PC-9 (cell line): ENCODE measurements around the gene LRP1B. TPM values are rescaled to one million over a fixed set of nuclear protein-coding genes. Genes with fewer than 3 reads are reported as not detected.

ENCODE experiments used
- BruUV-seq: library from RNA; stranded (reverse); fragments of 400-500 nt; replicated peaks from 2 replicates; lab custom pipeline; 2021; lab: Mats Ljungman, UMichigan
- CTCF ChIA-PET: fragments of 300-600 bp; sonication (Branson Sonifier 250); formaldehyde crosslinking; loops from one replicate; lab custom pipeline; 2022; ENCODE audit warnings: antibody characterized with exemption; lab: Charles Lee
- POLR2A ChIA-PET: fragments of 300-600 bp; sonication (Branson Sonifier 250); formaldehyde crosslinking; loops from one replicate; lab custom pipeline; 2022; ENCODE audit warnings: antibody characterized with exemption; ENCODE audit not compliant: unreplicated experiment; lab: Charles Lee
- DNase-seq, 2 experiments: peaks; one replicate each; pipeline versions ENCODE4 v3.0.0 to v3.0.0-alpha.2; 2015 to 2022; ENCODE audit warnings: mixed read lengths in 1 of 2
- H2AFZ ChIP-seq: fragments of 200-600 bp; sonication (generic); 2 replicates; pipeline ENCODE4 v1.8.1; 2017; ENCODE audit warnings: antibody characterized with exemption
- H3F3A ChIP-seq: fragments of 200-600 bp; sonication (generic); 2 replicates; pipeline ENCODE4 v1.8.1; 2017; ENCODE audit warnings: antibody characterized with exemption, mild to moderate bottlenecking, low read depth; ENCODE audit not compliant: insufficient read depth
- H3K27ac ChIP-seq: fragments of 200-600 bp; sonication (generic); 2 replicates; pipeline ENCODE4 v1.6.1; 2016; ENCODE audit warnings: mixed run types
- H3K27me3 ChIP-seq: fragments of 200-600 bp; sonication (generic); 2 replicates; pipeline ENCODE4 v1.6.1; 2016; ENCODE audit warnings: low read depth, mixed run types; ENCODE audit not compliant: insufficient read depth
- H3K36me3 ChIP-seq: fragments of 200-600 bp; sonication (generic); 2 replicates; pipeline ENCODE4 v1.6.1; 2016; ENCODE audit warnings: low read depth, mixed run types
- H3K4me1 ChIP-seq: fragments of 200-600 bp; sonication (generic); replicated peaks from 2 replicates; pipeline ENCODE4 v1.6.1; 2016; ENCODE audit warnings: mixed run types; ENCODE audit not compliant: insufficient read depth
- H3K4me2 ChIP-seq: fragments of 200-600 bp; sonication (generic); 2 replicates; pipeline ENCODE4 v1.6.1; 2017; ENCODE audit warnings: mixed run types
- H3K4me3 ChIP-seq: fragments of 200-600 bp; sonication (generic); 2 replicates; pipeline ENCODE4 v1.6.1; 2016; ENCODE audit warnings: mixed run types
- H3K79me2 ChIP-seq: fragments of 200-600 bp; sonication (generic); 2 replicates; pipeline ENCODE4 v1.6.1; 2017; ENCODE audit warnings: low read depth, mixed run types
- H3K9me2 ChIP-seq: fragments of 200-600 bp; sonication (generic); 2 replicates; pipeline ENCODE4 v1.8.1; 2017; ENCODE audit warnings: mild to moderate bottlenecking; ENCODE audit not compliant: insufficient read depth
- H3K9me3 ChIP-seq: fragments of 200-600 bp; sonication (generic); 2 replicates; pipeline ENCODE4 v1.8.1; 2016; ENCODE audit warnings: low read depth; ENCODE audit not compliant: insufficient read depth
- H4K20me1 ChIP-seq: fragments of 200-600 bp; sonication (generic); 2 replicates; pipeline ENCODE4 v1.8.1; 2017; ENCODE audit not compliant: insufficient read depth
- EZH2 ChIP-seq: fragments of 200-600 bp; sonication (generic); IDR thresholded peaks from 2 replicates; pipeline ENCODE4 v1.8.0; 2017; ENCODE audit warnings: antibody characterized with exemption, low read depth
- intact Hi-C: fragments of 100-400 bp; cut with micrococcal nuclease; formaldehyde crosslinking; loops from one replicate; pipeline ENCODE4 v1.10.0; 2022; ENCODE audit not compliant: unreplicated experiment
- total RNA-seq: library from RNA; stranded (reverse); gene quantifications from 2 replicates; pipeline ENCODE4 v1.2.3, GENCODE V29; 2021
- TF ChIP-seq, protein P1 (sequence below): fragments of 200-600 bp; sonication (generic); conservative IDR thresholded peaks from 2 replicates; pipeline ENCODE4 v1.6.1; 2017; ENCODE audit warnings: mixed run types, antibody characterized with exemption, mild to moderate bottlenecking, moderate library complexity

Gene LRP1B
- total RNA-seq, 1 experiment from 2014 or later, result 1.7 TPM

DNA sequence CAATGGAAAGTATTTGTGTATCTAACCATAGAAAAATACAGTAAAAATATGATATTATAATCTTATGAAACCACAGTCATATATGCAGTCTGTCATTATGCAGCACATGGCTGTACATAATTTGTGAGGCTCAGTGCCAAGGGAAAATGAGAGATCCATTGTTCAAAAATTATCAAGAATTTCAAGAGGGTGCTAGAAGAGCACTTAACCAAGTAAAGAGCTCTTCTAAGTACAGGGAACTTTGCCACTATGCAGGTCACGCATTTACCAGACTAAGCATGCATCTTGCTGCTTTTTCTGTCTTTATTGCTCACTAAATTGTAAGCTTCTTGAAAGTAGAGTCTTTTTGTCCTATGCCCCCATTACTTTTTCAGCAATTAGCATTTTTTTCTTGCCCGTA lies 438.0 kb downstream of the LRP1B start:
- no peak for DNase-seq
- Histone ChIP-seq H3K27ac (no peak overlapping the region), H3K79me2 (no peaks in the 10 kb centered on the region), H3K9me2 (no peaks in the 10 kb centered on the region), H3K9me3 (no peaks in the 10 kb centered on the region), H3K4me2 (no peak overlapping the region), H2AFZ (no peak overlapping the region), H3F3A (no peaks in the 10 kb centered on the region), H3K4me3 (no peak overlapping the region), H3K4me1 (no peaks in the 10 kb centered on the region), H3K27me3 (no peaks in the 10 kb centered on the region), H4K20me1 (no peaks in the 10 kb centered on the region), H3K36me3 (no peaks in the 10 kb centered on the region)
- TF ChIP-seq, protein P1, sequence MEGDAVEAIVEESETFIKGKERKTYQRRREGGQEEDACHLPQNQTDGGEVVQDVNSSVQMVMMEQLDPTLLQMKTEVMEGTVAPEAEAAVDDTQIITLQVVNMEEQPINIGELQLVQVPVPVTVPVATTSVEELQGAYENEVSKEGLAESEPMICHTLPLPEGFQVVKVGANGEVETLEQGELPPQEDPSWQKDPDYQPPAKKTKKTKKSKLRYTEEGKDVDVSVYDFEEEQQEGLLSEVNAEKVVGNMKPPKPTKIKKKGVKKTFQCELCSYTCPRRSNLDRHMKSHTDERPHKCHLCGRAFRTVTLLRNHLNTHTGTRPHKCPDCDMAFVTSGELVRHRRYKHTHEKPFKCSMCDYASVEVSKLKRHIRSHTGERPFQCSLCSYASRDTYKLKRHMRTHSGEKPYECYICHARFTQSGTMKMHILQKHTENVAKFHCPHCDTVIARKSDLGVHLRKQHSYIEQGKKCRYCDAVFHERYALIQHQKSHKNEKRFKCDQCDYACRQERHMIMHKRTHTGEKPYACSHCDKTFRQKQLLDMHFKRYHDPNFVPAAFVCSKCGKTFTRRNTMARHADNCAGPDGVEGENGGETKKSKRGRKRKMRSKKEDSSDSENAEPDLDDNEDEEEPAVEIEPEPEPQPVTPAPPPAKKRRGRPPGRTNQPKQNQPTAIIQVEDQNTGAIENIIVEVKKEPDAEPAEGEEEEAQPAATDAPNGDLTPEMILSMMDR, result no peak
- TF ChIP-seq EZH2, result no peak
- intact Hi-C loops, result no loop called here
- no TSS peak for BruUV-seq
- CTCF ChIA-PET, result no interaction called here
- POLR2A ChIA-PET, result no interaction called here

DNA sequence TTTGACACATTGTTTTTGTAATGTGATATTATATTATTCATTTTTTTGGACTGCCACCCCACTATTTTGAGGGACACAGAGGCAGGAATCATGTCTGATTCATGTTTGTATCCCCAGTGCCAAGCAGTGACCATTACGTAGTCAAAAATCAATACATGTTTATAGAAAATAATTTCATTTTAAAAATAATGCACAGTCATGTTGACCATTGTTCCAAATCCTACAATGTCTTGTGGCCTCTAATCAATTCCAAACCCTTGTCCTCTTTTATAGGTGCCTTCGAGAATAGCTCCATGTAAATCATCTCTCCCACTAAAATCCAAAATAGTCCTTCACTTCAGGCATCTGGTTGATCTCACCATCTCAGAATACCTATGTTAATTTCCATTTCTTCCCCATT lies 454.7 kb downstream of the LRP1B start:
- Histone ChIP-seq H3K27ac (no peak overlapping the region), H3K9me2 (no peaks in the 10 kb centered on the region), H3K27me3 (no peaks in the 10 kb centered on the region), H3K4me1 (no peaks in the 10 kb centered on the region), H3K4me2 (no peak overlapping the region), H4K20me1 (no peaks in the 10 kb centered on the region), H2AFZ (no peak overlapping the region), H3F3A (no peaks in the 10 kb centered on the region), H3K36me3 (no peaks in the 10 kb centered on the region), H3K4me3 (no peak overlapping the region), H3K79me2 (no peaks in the 10 kb centered on the region), H3K9me3 (no peaks in the 10 kb centered on the region)
- BruUV-seq, result no TSS peak
- POLR2A ChIA-PET, result no interaction called here
- CTCF ChIA-PET, result no interaction called here
- intact Hi-C loops, result no loop called here
- DNase-seq, result no peak
- no peak for TF ChIP-seq EZH2
- TF ChIP-seq, protein P1, result no peak

DNA sequence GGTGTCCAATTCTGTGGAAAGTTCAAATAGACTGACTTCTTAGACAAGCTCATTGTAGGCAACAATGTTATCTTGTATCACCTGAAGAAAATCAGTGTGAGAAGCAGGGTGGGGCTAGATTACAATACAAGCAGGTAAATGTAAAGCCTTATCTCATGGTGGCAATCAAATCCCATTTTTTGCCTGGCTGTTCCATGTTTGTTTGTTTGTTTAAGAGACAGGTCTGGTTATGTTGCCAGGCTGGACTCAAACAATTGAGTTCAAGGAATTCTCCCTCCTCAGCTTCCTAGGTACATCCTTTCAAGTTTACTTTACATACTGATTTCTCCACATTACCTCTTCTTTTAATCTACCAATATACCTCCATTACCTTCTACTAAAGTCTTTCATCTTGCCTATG lies 464.6 kb downstream of the LRP1B start:
- Histone ChIP-seq H3K9me3 (no peaks in the 10 kb centered on the region), H3K4me3 (no peak overlapping the region), H3K4me1 (no peaks in the 10 kb centered on the region), H3K36me3 (no peaks in the 10 kb centered on the region), H3K27me3 (no peaks in the 10 kb centered on the region), H3K4me2 (no peak overlapping the region), H3F3A (no peaks in the 10 kb centered on the region), H3K79me2 (no peaks in the 10 kb centered on the region), H3K27ac (no peak overlapping the region), H2AFZ (no peak overlapping the region), H3K9me2 (no peaks in the 10 kb centered on the region), H4K20me1 (no peaks in the 10 kb centered on the region)
- no TSS peak for BruUV-seq
- intact Hi-C loops, result no loop called here
- TF ChIP-seq, protein P1, result no peak
- TF ChIP-seq EZH2, result no peak
- DNase-seq, result no peak
- ChIA-PET CTCF (no interaction called here), POLR2A (no interaction called here)
